H7 (cell line): Measurements from ENCODE around the gene NKX2-3. TPM values are rescaled to one million over a fixed set of nuclear protein-coding genes. Genes with fewer than 3 reads are reported as not detected.

ENCODE experiments used
- DNase-seq: peaks from one replicate; pipeline ENCODE4 v3.0.0; 2012
- H3K27me3 ChIP-seq: 2 replicates; pipeline ENCODE4 v1.6.0; 2011; ENCODE audit warnings: mild to moderate bottlenecking, low read length; ENCODE audit not compliant: control insufficient read depth, insufficient read depth
- H3K36me3 ChIP-seq: replicated peaks from 2 replicates; pipeline ENCODE4 v1.5.1; 2011; ENCODE audit warnings: low read length; ENCODE audit not compliant: control insufficient read depth, insufficient read depth
- H3K4me3 ChIP-seq: 2 replicates; pipeline ENCODE4 v1.5.1; 2011; ENCODE audit warnings: low read depth, mild to moderate bottlenecking, control low read depth, low read length, moderate library complexity; ENCODE audit not compliant: insufficient read depth
- total RNA-seq: library from RNA; depleted of rRNA; stranded (reverse); fragments of >200 nt; shearing (Covaris generic); gene quantifications from 2 replicates; pipeline ENCODE4 v1.2.3, GENCODE V29; 2014; rRNA removed

Gene NKX2-3
- not detected in 2 replicates for total RNA-seq

- peaks cover 100% of the 10 kb centered on the region for H3K27me3 ChIP-seq
- H3K4me3 ChIP-seq: no peak within 1 kb of the TSS
- H3K36me3 ChIP-seq: no peaks in the 10 kb centered on the region
- DNase-seq: peak; percentile 93
Observed at GRCh38 chr10:99532687-99533495, at the start of gene NKX2-3. Gene NKX2-3 (plus strand): TSS chr10:99532942. CDS start chr10:99533132, 190 bp downstream.

- peak; percentile 41 for DNase-seq
- H3K36me3 ChIP-seq: no peaks in the 10 kb centered on the region
- H3K27me3 ChIP-seq: peaks cover 1% of the 10 kb centered on the region; the same call in 1 of the 2 replicates
- no peak overlapping the region for H3K4me3 ChIP-seq
Observed at GRCh38 chr10:99484626-99485581, 47.8 kb upstream of the NKX2-3 start.

GRCh38 chr10:99487125-99487807 lies 45.5 kb upstream of the NKX2-3 start:
- Histone ChIP-seq H3K27me3 (peaks cover 3% of the 10 kb centered on the region; the same call in 1 of the 2 replicates), H3K4me3 (no peak overlapping the region), H3K36me3 (no peaks in the 10 kb centered on the region)
- no peak for DNase-seq

- Histone ChIP-seq H3K27me3 (peaks cover 3% of the 10 kb centered on the region; the same call in 1 of the 2 replicates), H3K36me3 (no peaks in the 10 kb centered on the region)
- no peak for DNase-seq
Observed at GRCh38 chr10:99489271-99489670, 43.5 kb upstream of the NKX2-3 start.

GRCh38 chr10:99497343-99498025 lies 35.3 kb upstream of the NKX2-3 start:
- Histone ChIP-seq H3K4me3 (no peak overlapping the region), H3K27me3 (no peaks in the 10 kb centered on the region; the same call in 1 of the 2 replicates), H3K36me3 (no peaks in the 10 kb centered on the region)
- DNase-seq: no peak

More at GRCh38 chr10:99489271-99489670, 43.5 kb upstream of the NKX2-3 start:
- no peak overlapping the region for H3K4me3 ChIP-seq

- peaks cover 2% of the 10 kb centered on the region; the same call in 1 of the 2 replicates for H3K27me3 ChIP-seq
- DNase-seq: no peak
- H3K36me3 ChIP-seq: no peaks in the 10 kb centered on the region
- no peak overlapping the region for H3K4me3 ChIP-seq
Observed at GRCh38 chr10:99506416-99506815, 26.3 kb upstream of the NKX2-3 start.

GRCh38 chr10:99507265-99507664 lies 25.5 kb upstream of the NKX2-3 start:
- no peak for DNase-seq
- no peaks in the 10 kb centered on the region for H3K36me3 ChIP-seq
- peaks cover 2% of the 10 kb centered on the region; the same call in 1 of the 2 replicates for H3K27me3 ChIP-seq
- H3K4me3 ChIP-seq: no peak overlapping the region

- DNase-seq: no peak
- Histone ChIP-seq H3K36me3 (no peaks in the 10 kb centered on the region), H3K27me3 (peaks cover 37% of the 10 kb centered on the region), H3K4me3 (no peak overlapping the region)
Observed at GRCh38 chr10:99513061-99513460, 19.7 kb upstream of the NKX2-3 start.

GRCh38 chr10:99519690-99520039 lies 13.1 kb upstream of the NKX2-3 start:
- Histone ChIP-seq H3K4me3 (no peak overlapping the region), H3K36me3 (no peaks in the 10 kb centered on the region), H3K27me3 (peaks cover 88% of the 10 kb centered on the region)
- no peak for DNase-seq

GRCh38 chr10:99520040-99520846 lies 12.5 kb upstream of the NKX2-3 start:
- no peak overlapping the region; the same call in 1 of the 2 replicates for H3K4me3 ChIP-seq
- peaks cover 88% of the 10 kb centered on the region for H3K27me3 ChIP-seq
- no peaks in the 10 kb centered on the region for H3K36me3 ChIP-seq
- DNase-seq: peak; percentile 52

- peak; percentile 73 for DNase-seq
Observed at GRCh38 chr10:99520847-99521764, 11.6 kb upstream of the NKX2-3 start.

GRCh38 chr10:99521765-99522469 lies 10.8 kb upstream of the NKX2-3 start:
- peaks cover 97% of the 10 kb centered on the region for H3K27me3 ChIP-seq
- DNase-seq: peak; percentile 69
- no peaks in the 10 kb centered on the region for H3K36me3 ChIP-seq
- H3K4me3 ChIP-seq: no peak overlapping the region

More at GRCh38 chr10:99520847-99521764, 11.6 kb upstream of the NKX2-3 start:
- no peaks in the 10 kb centered on the region for H3K36me3 ChIP-seq
- peaks cover 92% of the 10 kb centered on the region for H3K27me3 ChIP-seq
- H3K4me3 ChIP-seq: no peak overlapping the region
